WTC11 (cell line): Measurements from ENCODE around the gene OTOGL. TPM values are rescaled to one million over a fixed set of nuclear protein-coding genes. Genes with fewer than 3 reads are reported as not detected.
A peak's percentile ranks its signal among the peaks of the same experiment; 100 is the strongest.

Source experiments
- ATAC-seq: fragments of 200-7000 bp; cut with Tn5 transposase; 2 replicates; pipeline ENCODE4 v1.10.0; 2021; ENCODE audit warnings: mild to moderate bottlenecking, moderate library complexity
- CTCF ChIA-PET: fragments of 300-600 bp; sonication (Branson Sonifier 250); formaldehyde crosslinking; loops from one replicate; lab custom pipeline; 2021; ENCODE audit warnings: antibody characterized with exemption; lab: Charles Lee
- POLR2A ChIA-PET: fragments of 350-600 bp; sonication (Branson Sonifier 250); formaldehyde crosslinking; loops from one replicate; lab custom pipeline; 2021; ENCODE audit warnings: antibody characterized with exemption; lab: Charles Lee
- DNase-seq: peaks from one replicate; pipeline ENCODE4 v3.0.0; 2021; ENCODE audit warnings: low spot score
- H3K27ac Mint-ChIP-seq: 2 replicates; pipeline ENCODE4 v1.8.0; 2021; ENCODE audit warnings: mixed read lengths
- H3K27me3 Mint-ChIP-seq: 2 replicates; pipeline ENCODE4 v1.8.0; 2021; ENCODE audit warnings: low read depth, mild to moderate bottlenecking, moderate library complexity, mixed read lengths
- H3K36me3 Mint-ChIP-seq: 2 replicates; pipeline ENCODE4 v1.8.0; 2021; ENCODE audit warnings: mixed read lengths
- H3K4me1 Mint-ChIP-seq: 2 replicates; pipeline ENCODE4 v1.8.0; 2022; ENCODE audit warnings: mixed read lengths
- H3K4me3 Mint-ChIP-seq: 2 replicates; pipeline ENCODE4 v1.8.0; 2021; ENCODE audit warnings: mild to moderate bottlenecking, moderate library complexity, mixed read lengths
- H3K9me3 Mint-ChIP-seq: 2 replicates; pipeline ENCODE4 v1.8.0; 2021; ENCODE audit warnings: mixed read lengths
- CDX4 ChIP-seq: fragments of 250-450 bp; sonication (Bioruptor Pico); IDR thresholded peaks from 2 replicates; pipeline ENCODE4 v1.9.0; 2021; ENCODE audit warnings: moderate library complexity, mild to moderate bottlenecking, inconsistent platforms, borderline replicate concordance
- CREB1 ChIP-seq: sonication (generic); formaldehyde crosslinking; IDR thresholded peaks from 2 replicates; pipeline ENCODE4 v1.8.0; 2023; ENCODE audit warnings: mild to moderate bottlenecking, missing genetic modification reagents
- E2F5 ChIP-seq: sonication (generic); formaldehyde crosslinking; IDR thresholded peaks from 2 replicates; pipeline ENCODE4 v1.8.1; 2022; ENCODE audit warnings: mild to moderate bottlenecking, moderate library complexity, missing genetic modification reagents
- GABPB1 ChIP-seq: sonication (generic); formaldehyde crosslinking; IDR thresholded peaks from 2 replicates; pipeline ENCODE4 v1.8.1; 2023; ENCODE audit warnings: mild to moderate bottlenecking, missing genetic modification reagents
- GRHL2 ChIP-seq: fragments of 250-450 bp; sonication (Bioruptor Pico); IDR thresholded peaks from 2 replicates; pipeline ENCODE4 v1.8.0; 2022; ENCODE audit warnings: mild to moderate bottlenecking, moderate library complexity; ENCODE audit not compliant: insufficient replicate concordance, severe bottlenecking
- GTF2I ChIP-seq: fragments of 250-450 bp; sonication (Bioruptor Pico); conservative IDR thresholded peaks from 2 replicates; pipeline ENCODE4 v1.4.0; 2021; ENCODE audit warnings: mild to moderate bottlenecking
- HMGA2 ChIP-seq: fragments of 250-450 bp; sonication (Bioruptor Pico); IDR thresholded peaks from 2 replicates; pipeline ENCODE4 v1.4.0; 2021; ENCODE audit warnings: mild to moderate bottlenecking, moderate library complexity
- JAZF1 ChIP-seq: fragments of 250-450 bp; sonication (Bioruptor Pico); IDR thresholded peaks from 2 replicates; pipeline ENCODE4 v1.9.0; 2021; ENCODE audit warnings: moderate library complexity, mild to moderate bottlenecking, inconsistent platforms
- MAX ChIP-seq: sonication (generic); formaldehyde crosslinking; IDR thresholded peaks from 2 replicates; pipeline ENCODE4 v1.8.0; 2022; ENCODE audit warnings: mild to moderate bottlenecking, missing genetic modification reagents
- NR2C2 ChIP-seq: sonication (generic); formaldehyde crosslinking; IDR thresholded peaks from 2 replicates; pipeline ENCODE4 v1.8.0; 2022; ENCODE audit warnings: mild to moderate bottlenecking, missing genetic modification reagents
- NR3C1 ChIP-seq: sonication (generic); formaldehyde crosslinking; conservative IDR thresholded peaks from 2 replicates; pipeline ENCODE4 v1.8.1; 2023; ENCODE audit warnings: low read depth, mild to moderate bottlenecking, missing genetic modification reagents
- RORB ChIP-seq: fragments of 250-450 bp; sonication (Bioruptor Pico); IDR thresholded peaks from 2 replicates; pipeline ENCODE4 v1.9.0; 2021; ENCODE audit warnings: mild to moderate bottlenecking
- SMAD3 ChIP-seq: sonication (generic); formaldehyde crosslinking; IDR thresholded peaks from 2 replicates; pipeline ENCODE4 v1.8.0; 2022; ENCODE audit warnings: missing genetic modification reagents, mild to moderate bottlenecking, borderline replicate concordance
- TCF7 ChIP-seq: sonication (generic); formaldehyde crosslinking; IDR thresholded peaks from 2 replicates; pipeline ENCODE4 v1.8.0; 2022; ENCODE audit warnings: mild to moderate bottlenecking, low read depth, missing genetic modification reagents, moderate library complexity
- TP53 ChIP-seq: sonication (generic); formaldehyde crosslinking; IDR thresholded peaks from 2 replicates; pipeline ENCODE4 v1.8.1; 2023; ENCODE audit warnings: mild to moderate bottlenecking, missing genetic modification reagents
- ZNF232 ChIP-seq: sonication (generic); formaldehyde crosslinking; IDR thresholded peaks from 2 replicates; pipeline ENCODE4 v1.8.0; 2022; ENCODE audit warnings: mild to moderate bottlenecking, missing genetic modification reagents
- ZNF671 ChIP-seq: fragments of 250-450 bp; sonication (Bioruptor Pico); IDR thresholded peaks from 2 replicates; pipeline ENCODE4 v1.8.0; 2021; ENCODE audit warnings: mild to moderate bottlenecking
- total RNA-seq: library from RNA; stranded (reverse); gene quantifications from 3 replicates; pipeline ENCODE4 v1.2.3, GENCODE V29; 2021
- TF ChIP-seq, protein P1 (sequence below): sonication (generic); formaldehyde crosslinking; IDR thresholded peaks from 2 replicates; pipeline ENCODE4 v1.8.0; 2023; ENCODE audit warnings: mild to moderate bottlenecking, missing genetic modification reagents
- TF ChIP-seq, protein P2 (sequence below): sonication (generic); formaldehyde crosslinking; IDR thresholded peaks from 2 replicates; pipeline ENCODE4 v1.8.1; 2022; ENCODE audit warnings: low read depth, mild to moderate bottlenecking, moderate library complexity, missing genetic modification reagents, borderline replicate concordance

Gene OTOGL
- total RNA-seq, 1 experiment from 2014 or later: 0.55 TPM

- no peak for ATAC-seq
- H3K4me1 Mint-ChIP-seq: no peaks in the 10 kb centered on the region
- no peaks in the 10 kb centered on the region for H3K27me3 Mint-ChIP-seq
- H3K9me3 Mint-ChIP-seq: no peaks in the 10 kb centered on the region
- no peak for DNase-seq
- POLR2A ChIA-PET: no interaction called here
- CTCF ChIA-PET: no interaction called here
- no peak overlapping the region for H3K4me3 Mint-ChIP-seq
- no peaks in the 10 kb centered on the region for H3K36me3 Mint-ChIP-seq
- TF ChIP-seq RORB (CRISPR knock-in tag) (no peak), TP53 (CRISPR knock-in tag) (no peak), NR3C1 (CRISPR knock-in tag) (no peak), HMGA2 (CRISPR knock-in tag) (no peak), GRHL2 (CRISPR knock-in tag) (no peak), GTF2I (CRISPR knock-in tag) (no peak), CREB1 (CRISPR knock-in tag) (no peak), NR2C2 (CRISPR knock-in tag) (no peak), E2F5 (CRISPR knock-in tag) (no peak), ZNF671 (no peak), CDX4 (no peak)
- TF ChIP-seq, protein P1, sequence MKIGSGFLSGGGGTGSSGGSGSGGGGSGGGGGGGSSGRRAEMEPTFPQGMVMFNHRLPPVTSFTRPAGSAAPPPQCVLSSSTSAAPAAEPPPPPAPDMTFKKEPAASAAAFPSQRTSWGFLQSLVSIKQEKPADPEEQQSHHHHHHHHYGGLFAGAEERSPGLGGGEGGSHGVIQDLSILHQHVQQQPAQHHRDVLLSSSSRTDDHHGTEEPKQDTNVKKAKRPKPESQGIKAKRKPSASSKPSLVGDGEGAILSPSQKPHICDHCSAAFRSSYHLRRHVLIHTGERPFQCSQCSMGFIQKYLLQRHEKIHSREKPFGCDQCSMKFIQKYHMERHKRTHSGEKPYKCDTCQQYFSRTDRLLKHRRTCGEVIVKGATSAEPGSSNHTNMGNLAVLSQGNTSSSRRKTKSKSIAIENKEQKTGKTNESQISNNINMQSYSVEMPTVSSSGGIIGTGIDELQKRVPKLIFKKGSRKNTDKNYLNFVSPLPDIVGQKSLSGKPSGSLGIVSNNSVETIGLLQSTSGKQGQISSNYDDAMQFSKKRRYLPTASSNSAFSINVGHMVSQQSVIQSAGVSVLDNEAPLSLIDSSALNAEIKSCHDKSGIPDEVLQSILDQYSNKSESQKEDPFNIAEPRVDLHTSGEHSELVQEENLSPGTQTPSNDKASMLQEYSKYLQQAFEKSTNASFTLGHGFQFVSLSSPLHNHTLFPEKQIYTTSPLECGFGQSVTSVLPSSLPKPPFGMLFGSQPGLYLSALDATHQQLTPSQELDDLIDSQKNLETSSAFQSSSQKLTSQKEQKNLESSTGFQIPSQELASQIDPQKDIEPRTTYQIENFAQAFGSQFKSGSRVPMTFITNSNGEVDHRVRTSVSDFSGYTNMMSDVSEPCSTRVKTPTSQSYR: no peak
- H3K27ac Mint-ChIP-seq: no peak overlapping the region
These were observed 277.9 kb downstream of the OTOGL start for GRCh38 chr12:80377140-80377794.

- no peak overlapping the region for H3K27ac Mint-ChIP-seq
- no peak for DNase-seq
- H3K4me3 Mint-ChIP-seq: no peak overlapping the region
- TF ChIP-seq HMGA2 (CRISPR knock-in tag): no peak
- H3K4me1 Mint-ChIP-seq: no peaks in the 10 kb centered on the region
- no peaks in the 10 kb centered on the region for H3K9me3 Mint-ChIP-seq
- POLR2A ChIA-PET: no interaction called here
- no peak for ATAC-seq
- CTCF ChIA-PET: no interaction called here
- no peaks in the 10 kb centered on the region for H3K36me3 Mint-ChIP-seq
- H3K27me3 Mint-ChIP-seq: no peaks in the 10 kb centered on the region
These were observed 281.8 kb downstream of the OTOGL start for GRCh38 chr12:80381121-80381520.

- H3K36me3 Mint-ChIP-seq: no peaks in the 10 kb centered on the region
- TF ChIP-seq, protein P2, sequence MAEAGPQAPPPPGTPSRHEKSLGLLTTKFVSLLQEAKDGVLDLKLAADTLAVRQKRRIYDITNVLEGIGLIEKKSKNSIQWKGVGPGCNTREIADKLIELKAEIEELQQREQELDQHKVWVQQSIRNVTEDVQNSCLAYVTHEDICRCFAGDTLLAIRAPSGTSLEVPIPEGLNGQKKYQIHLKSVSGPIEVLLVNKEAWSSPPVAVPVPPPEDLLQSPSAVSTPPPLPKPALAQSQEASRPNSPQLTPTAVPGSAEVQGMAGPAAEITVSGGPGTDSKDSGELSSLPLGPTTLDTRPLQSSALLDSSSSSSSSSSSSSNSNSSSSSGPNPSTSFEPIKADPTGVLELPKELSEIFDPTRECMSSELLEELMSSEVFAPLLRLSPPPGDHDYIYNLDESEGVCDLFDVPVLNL (CRISPR knock-in tag): no peak
- ATAC-seq (no peak), DNase-seq (no peak)
- no peaks in the 10 kb centered on the region for H3K9me3 Mint-ChIP-seq
- CTCF ChIA-PET: no interaction called here
- H3K4me3 Mint-ChIP-seq: no peak overlapping the region
- no peaks in the 10 kb centered on the region for H3K4me1 Mint-ChIP-seq
- no peaks in the 10 kb centered on the region for H3K27me3 Mint-ChIP-seq
- POLR2A ChIA-PET: no interaction called here
- H3K27ac Mint-ChIP-seq: no peak overlapping the region
These were observed 282.9 kb downstream of the OTOGL start for GRCh38 chr12:80382254-80382653.

DNA sequence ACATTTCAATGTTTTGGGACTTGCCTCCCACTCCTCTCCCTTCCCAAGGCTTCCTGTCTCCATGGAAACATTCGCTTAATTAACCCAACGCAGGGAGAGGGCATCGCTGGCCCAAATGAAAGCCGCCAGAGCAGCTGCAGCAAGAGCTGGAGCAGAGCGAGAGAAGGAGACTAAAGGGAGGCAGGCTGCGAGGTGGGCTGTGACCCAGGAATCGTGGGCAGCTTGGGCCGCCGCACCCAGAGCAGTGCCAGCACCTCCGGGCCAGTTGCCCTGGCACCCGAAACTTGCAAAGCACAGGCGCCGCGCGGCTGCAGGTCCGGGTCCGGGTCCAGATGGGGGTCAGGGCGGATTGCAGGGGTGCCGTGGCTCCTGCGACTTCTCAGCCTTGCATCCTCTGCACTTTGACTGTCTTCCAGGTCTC is 301.2 kb downstream of the OTOGL start:
- H3K27me3 Mint-ChIP-seq: no peaks in the 10 kb centered on the region
- H3K9me3 Mint-ChIP-seq: no peaks in the 10 kb centered on the region
- no peaks in the 10 kb centered on the region for H3K36me3 Mint-ChIP-seq
- ChIA-PET CTCF (interaction anchor here (0.8 to 1.5 kb wide), 2 partner anchors 205 to 232 kb away, joined by 3 to 6 read pairs; no protein-coding TSS in a partner anchor), POLR2A (no interaction called here)
- DNase-seq (peak; percentile 15), ATAC-seq (peak; percentile 81)
- no peak overlapping the region for H3K4me3 Mint-ChIP-seq
- H3K27ac Mint-ChIP-seq: no peak overlapping the region
- H3K4me1 Mint-ChIP-seq: peaks cover 4% of the 10 kb centered on the region
- TF ChIP-seq, protein P1: no peak
- TF ChIP-seq CDX4: no peak
- no peak for TF ChIP-seq SMAD3
- no peak for TF ChIP-seq ZNF232 (CRISPR knock-in tag)
- no peak for TF ChIP-seq GTF2I (CRISPR knock-in tag)
- no peak for TF ChIP-seq TCF7 (CRISPR knock-in tag)
- TF ChIP-seq GABPB1 (CRISPR knock-in tag): no peak
- no peak for TF ChIP-seq JAZF1 (CRISPR knock-in tag)
- TF ChIP-seq MAX: no peak
